Astrocyte of the cerebellum (primary cell): Measurements from ENCODE around the gene WDFY2.
A peak's percentile ranks its signal among the peaks of the same experiment; 100 is the strongest.

ENCODE experiments used
- DNase-seq: peaks from one replicate; pipeline ENCODE4 v3.0.0-alpha.2; 2011; ENCODE audit warnings: low read depth
- H3K4me3 ChIP-seq: 2 replicates; pipeline ENCODE4 v1.5.1; 2011; ENCODE audit warnings: mild to moderate bottlenecking, low read depth, low read length, moderate library complexity
- CTCF ChIP-seq: IDR thresholded peaks from 2 replicates; pipeline ENCODE4 v1.5.1; 2012; ENCODE audit warnings: low read length, low read depth, moderate library complexity, mild to moderate bottlenecking; ENCODE audit errors: missing control alignments
- in situ Hi-C: cut with HindIII; loops from 2 replicates; pipeline ENCODE4 v1.10.0; 2017; ENCODE audit warnings: low sequenced_read_pairs

WDFY2 gene

GRCh38 chr13:51811920-51812451 lies 227.7 kb downstream of the WDFY2 start:
- no peak for DNase-seq

GRCh38 chr13:51814071-51814470 lies 229.8 kb downstream of the WDFY2 start:
- no peak overlapping the region for H3K4me3 ChIP-seq
- no peak for TF ChIP-seq CTCF
- in situ Hi-C loops = no loop called here
- no peak for DNase-seq

More at GRCh38 chr13:51811920-51812451, 227.7 kb downstream of the WDFY2 start:
- no peak for TF ChIP-seq CTCF
- in situ Hi-C loops = no loop called here
- H3K4me3 ChIP-seq = no peak overlapping the region

- no peak overlapping the region for H3K4me3 ChIP-seq
- in situ Hi-C loops = no loop called here
- peak; percentile 87 for TF ChIP-seq CTCF
- peak; percentile 44 for DNase-seq
These were observed 230.8 kb downstream of the WDFY2 start for GRCh38 chr13:51814825-51815650.

GRCh38 chr13:51815848-51816247 lies 231.6 kb downstream of the WDFY2 start:
- TF ChIP-seq CTCF = no peak
- H3K4me3 ChIP-seq = no peak overlapping the region
- in situ Hi-C loops = no loop called here
- DNase-seq = no peak

GRCh38 chr13:51816604-51817249 lies 232.5 kb downstream of the WDFY2 start:
- H3K4me3 ChIP-seq = no peak overlapping the region
- in situ Hi-C loops = no loop called here
- DNase-seq = no peak
- no peak for TF ChIP-seq CTCF
